SK-N-SH (cell line): ENCODE data around the gene SFMBT2. TPM values are rescaled to one million over a fixed set of nuclear protein-coding genes. Genes with fewer than 3 reads are reported as not detected.

Source experiments
- CTCF ChIA-PET: fragments of 300-600, 350-600 bp; formaldehyde crosslinking; extraction: SDS; loops from one replicate; lab custom pipeline; 2021; lab: Yijun Ruan, JAX
- POLR2A ChIA-PET: fragments of 350-600 bp; sonication (Branson Sonifier 250); formaldehyde crosslinking; extraction: SDS; loops from one replicate; lab custom pipeline; 2020; ENCODE audit warnings: antibody characterized with exemption, inconsistent platforms; lab: Yijun Ruan, JAX
- DNase-seq: peaks from one replicate; pipeline ENCODE4 v3.0.0; 2012
- H2AFZ ChIP-seq: fragments of 200-600 bp; sonication (generic); 2 replicates; pipeline ENCODE4 v1.8.1; 2016; ENCODE audit warnings: antibody characterized with exemption, mild to moderate bottlenecking, low read depth
- H3F3A ChIP-seq: fragments of 200-600 bp; sonication (generic); replicated peaks from 2 replicates; pipeline ENCODE3; 2016; ENCODE audit warnings: antibody characterized with exemption, mild to moderate bottlenecking; ENCODE audit not compliant: insufficient read depth
- H3K27ac ChIP-seq, 2 experiments: fragments of 200-500 bp in 1 of 2; fragments of 200-600 bp in 1 of 2; sonication (Bioruptor generic) in 1 of 2; sonication (generic), shearing (Covaris generic) in 1 of 2; 2 replicates each; pipeline versions ENCODE4 v1.5.1 to v1.6.1; 2014 to 2016; ENCODE audit warnings: low read depth in 2 of 2, inconsistent platforms in 1 of 2, low read length in 1 of 2, mild to moderate bottlenecking in 1 of 2, mixed read lengths in 1 of 2
- H3K27me3 ChIP-seq: fragments of 200-600 bp; sonication (generic), shearing (Covaris generic); 2 replicates; pipeline ENCODE4 v1.6.1; 2016; ENCODE audit warnings: mixed run types; ENCODE audit not compliant: insufficient read depth
- H3K36me3 ChIP-seq, 2 experiments: fragments of 200-500 bp in 1 of 2; fragments of 200-600 bp in 1 of 2; sonication (Bioruptor generic) in 1 of 2; sonication (generic) in 1 of 2; replicated peaks in 1 of 2; 2 replicates each; pipeline versions ENCODE3 to v1.5.1; 2014 to 2016; ENCODE audit warnings: low read length in 1 of 2, mild to moderate bottlenecking in 1 of 2; ENCODE audit not compliant: insufficient read depth in 2 of 2, control insufficient read depth in 1 of 2
- H3K4me1 ChIP-seq, 2 experiments: fragments of 200-500 bp in 1 of 2; fragments of 200-600 bp in 1 of 2; sonication (Bioruptor generic) in 1 of 2; sonication (generic), shearing (Covaris generic) in 1 of 2; 2 replicates each; pipeline versions ENCODE4 v1.5.1 to v1.6.1; 2014 to 2016; ENCODE audit warnings: low read depth in 1 of 2, low read length in 1 of 2, mixed run types in 1 of 2; ENCODE audit not compliant: insufficient read depth in 2 of 2, control insufficient read depth in 1 of 2
- H3K4me2 ChIP-seq: fragments of 200-600 bp; sonication (generic), shearing (Covaris generic); 2 replicates; pipeline ENCODE4 v1.6.1; 2017; ENCODE audit warnings: mixed run types
- H3K4me3 ChIP-seq, 2 experiments: fragments of 200-500 bp in 1 of 2; fragments of 200-600 bp in 1 of 2; sonication (Bioruptor generic) in 1 of 2; sonication (generic), shearing (Covaris generic) in 1 of 2; 2 replicates each; pipeline versions ENCODE4 v1.5.1 to v1.8.1; 2014 to 2016; ENCODE audit warnings: low read depth in 2 of 2, inconsistent platforms in 1 of 2, low read length in 1 of 2, mild to moderate bottlenecking in 1 of 2, mixed read lengths in 1 of 2, moderate library complexity in 1 of 2
- H3K79me2 ChIP-seq: fragments of 200-600 bp; sonication (generic); 2 replicates; pipeline ENCODE4 v1.8.1; 2017; ENCODE audit warnings: mild to moderate bottlenecking; ENCODE audit not compliant: insufficient read depth
- H3K9ac ChIP-seq: fragments of 200-600 bp; sonication (generic); 2 replicates; pipeline ENCODE4 v1.6.1; 2017; ENCODE audit warnings: mixed run types
- H3K9me2 ChIP-seq: fragments of 200-600 bp; sonication (generic); 2 replicates; pipeline ENCODE4 v1.6.1; 2017; ENCODE audit warnings: mixed run types
- H3K9me3 ChIP-seq: fragments of 200-600 bp; sonication (generic); 2 replicates; pipeline ENCODE4 v1.6.1; 2017; ENCODE audit warnings: mixed run types, mild to moderate bottlenecking, moderate library complexity
- H4K20me1 ChIP-seq: fragments of 200-600 bp; sonication (generic); 2 replicates; pipeline ENCODE4 v1.6.1; 2017; ENCODE audit warnings: mild to moderate bottlenecking, mixed run types; ENCODE audit not compliant: insufficient read depth
- CHD2 ChIP-seq: fragments of 150-350 bp; IDR thresholded peaks from 2 replicates; pipeline ENCODE4 v1.6.1; 2018; ENCODE audit warnings: low read length; ENCODE audit not compliant: partially characterized antibody
- EP300 ChIP-seq, 2 experiments: IDR thresholded peaks; 2 replicates each; pipeline versions ENCODE4 v1.4.0 to v1.6.1; 2012; ENCODE audit warnings: borderline replicate concordance in 1 of 2, low read depth in 1 of 2, low read length in 1 of 2
- EZH2phosphoT487 ChIP-seq: fragments of 200-600 bp; sonication (generic); IDR thresholded peaks from 2 replicates; pipeline ENCODE4 v1.6.1; 2017; ENCODE audit warnings: low read depth, mixed run types, mild to moderate bottlenecking, antibody characterized with exemption, moderate library complexity, borderline replicate concordance
- FOSL2 ChIP-seq: IDR thresholded peaks from 2 replicates; pipeline ENCODE4 v1.4.0; 2012; ENCODE audit warnings: low read depth, mild to moderate bottlenecking, moderate library complexity, borderline replicate concordance
- JUND ChIP-seq: IDR thresholded peaks from 2 replicates; pipeline ENCODE4 v1.4.0; 2012
- MEF2A ChIP-seq: IDR thresholded peaks from 2 replicates; pipeline ENCODE4 v1.4.0; 2012; ENCODE audit warnings: low read depth, borderline replicate concordance
- MXI1 ChIP-seq: IDR thresholded peaks from 2 replicates; pipeline ENCODE4 v1.6.1; 2012; ENCODE audit warnings: mild to moderate bottlenecking, low read depth, low read length, improper control_type of control experiment
- NFIC ChIP-seq: IDR thresholded peaks from 2 replicates; pipeline ENCODE4 v1.4.0; 2012; ENCODE audit warnings: borderline replicate concordance
- NRF1 ChIP-seq: IDR thresholded peaks from 2 replicates; pipeline ENCODE4 v1.6.1; 2012; ENCODE audit warnings: low read depth, mild to moderate bottlenecking, low read length
- RAD21 ChIP-seq: IDR thresholded peaks from 2 replicates; pipeline ENCODE4 v1.6.1; 2012; ENCODE audit warnings: mild to moderate bottlenecking, low read length
- RFX5 ChIP-seq: IDR thresholded peaks from 2 replicates; pipeline ENCODE4 v1.6.1; 2012; ENCODE audit warnings: mild to moderate bottlenecking, improper control_type of control experiment, low read length
- SIN3A ChIP-seq: IDR thresholded peaks from 2 replicates; pipeline ENCODE4 v1.6.1; 2012; ENCODE audit warnings: low read depth, mild to moderate bottlenecking, low read length, moderate library complexity, borderline replicate concordance
- TAF1 ChIP-seq: IDR thresholded peaks from 2 replicates; pipeline ENCODE4 v1.6.1; 2012; ENCODE audit warnings: low read depth, mild to moderate bottlenecking, low read length, moderate library complexity, borderline replicate concordance
- TEAD4 ChIP-seq: IDR thresholded peaks from 2 replicates; pipeline ENCODE4 v1.4.0; 2012; ENCODE audit warnings: mild to moderate bottlenecking, borderline replicate concordance; ENCODE audit not compliant: insufficient read depth
- YY1 ChIP-seq: IDR thresholded peaks from 2 replicates; pipeline ENCODE4 v1.4.0; 2012; ENCODE audit warnings: low read depth, mild to moderate bottlenecking
- WGBS: methylation state at CpG from one replicate; pipeline ENCODE4 v1.1.6; 2017; ENCODE audit warnings: low lambda C conversion rate; 5-methylcytosine and 5-hydroxymethylcytosine counted together
- polyA plus RNA-seq, 3 experiments: library from polyadenylated mRNA; depleted of rRNA; stranded (reverse); fragments of >200 nt; gene quantifications; 2 replicates each; pipeline ENCODE4 v1.2.3, GENCODE V29; 2012
- TF ChIP-seq, protein P1 (sequence below): fragments of 200-600 bp; sonication (generic); IDR thresholded peaks from 2 replicates; pipeline ENCODE4 v1.6.1; 2017; ENCODE audit warnings: antibody characterized with exemption, mild to moderate bottlenecking, moderate library complexity
- TF ChIP-seq, protein P2 (sequence below): fragments of 150-350 bp; IDR thresholded peaks from 2 replicates; pipeline ENCODE4 v1.6.1; 2016; ENCODE audit warnings: mild to moderate bottlenecking, low read depth, low read length
- TF ChIP-seq, protein P3 (sequence below): IDR thresholded peaks from 2 replicates; pipeline ENCODE4 v1.4.0; 2012; ENCODE audit warnings: low read depth, borderline replicate concordance
- TF ChIP-seq, protein P4 (sequence below): IDR thresholded peaks from 2 replicates; pipeline ENCODE4; 2012
- TF ChIP-seq, protein P5 (sequence below): IDR thresholded peaks from 2 replicates; pipeline ENCODE4 v1.6.1; 2012; ENCODE audit warnings: mild to moderate bottlenecking, low read depth, low read length, moderate library complexity

The SFMBT2 gene
- polyA plus RNA-seq, 1 of the 3 experiments (the other 2 are of a cell fraction), result 0.20 TPM

DNA sequence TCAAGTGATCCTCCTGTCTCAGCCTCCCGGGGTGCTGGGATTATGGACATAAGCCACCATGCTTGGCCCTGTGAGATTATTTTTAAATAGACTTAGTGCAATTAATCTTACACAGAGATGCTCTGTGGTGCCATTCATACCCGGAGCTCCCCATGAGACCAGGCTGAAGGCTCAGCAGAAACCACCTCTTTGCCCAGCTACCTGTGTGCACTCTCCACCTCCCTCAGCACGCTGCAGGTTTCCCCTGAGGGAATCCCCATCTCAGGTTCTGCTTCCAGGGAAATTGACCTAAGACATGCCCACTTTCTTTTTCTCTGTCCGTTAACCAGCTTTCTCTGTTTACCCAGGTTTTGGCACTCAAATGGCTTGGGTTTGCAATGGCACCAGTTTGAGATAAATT lies 260.5 kb downstream of the SFMBT2 start:
- Histone ChIP-seq H3K4me1 (no peaks in the 10 kb centered on the region), H3K36me3 (no peaks in the 10 kb centered on the region), H4K20me1 (no peaks in the 10 kb centered on the region), H2AFZ (no peak overlapping the region), H3K9me3 (no peaks in the 10 kb centered on the region), H3K27ac (no peak overlapping the region), H3F3A (no peaks in the 10 kb centered on the region), H3K9me2 (no peaks in the 10 kb centered on the region), H3K79me2 (no peaks in the 10 kb centered on the region), H3K4me3 (no peak overlapping the region), H3K27me3 (no peaks in the 10 kb centered on the region), H3K9ac (no peak overlapping the region), H3K4me2 (no peak overlapping the region)
- ChIA-PET POLR2A (no interaction called here), CTCF (interaction anchor here (0.6 kb wide), 1 partner anchor 267 kb away, joined by 3 read pairs; no protein-coding TSS in a partner anchor)
- TF ChIP-seq MXI1 (no peak), YY1 (no peak), EZH2phosphoT487 (no peak), RFX5 (no peak), TAF1 (no peak), MEF2A (no peak), JUND (no peak), EP300 (IDR thresholded peaks at IDR 0.05; ENCODE audit: borderline replicate concordance in 1 of 2, low read depth in 1 of 2, low read length in 1 of 2) (no peak), FOSL2 (no peak), RAD21 (no peak), SIN3A (no peak), NRF1 (no peak), CHD2 (no peak), NFIC (no peak), TEAD4 (no peak)
- TF ChIP-seq, protein P1, sequence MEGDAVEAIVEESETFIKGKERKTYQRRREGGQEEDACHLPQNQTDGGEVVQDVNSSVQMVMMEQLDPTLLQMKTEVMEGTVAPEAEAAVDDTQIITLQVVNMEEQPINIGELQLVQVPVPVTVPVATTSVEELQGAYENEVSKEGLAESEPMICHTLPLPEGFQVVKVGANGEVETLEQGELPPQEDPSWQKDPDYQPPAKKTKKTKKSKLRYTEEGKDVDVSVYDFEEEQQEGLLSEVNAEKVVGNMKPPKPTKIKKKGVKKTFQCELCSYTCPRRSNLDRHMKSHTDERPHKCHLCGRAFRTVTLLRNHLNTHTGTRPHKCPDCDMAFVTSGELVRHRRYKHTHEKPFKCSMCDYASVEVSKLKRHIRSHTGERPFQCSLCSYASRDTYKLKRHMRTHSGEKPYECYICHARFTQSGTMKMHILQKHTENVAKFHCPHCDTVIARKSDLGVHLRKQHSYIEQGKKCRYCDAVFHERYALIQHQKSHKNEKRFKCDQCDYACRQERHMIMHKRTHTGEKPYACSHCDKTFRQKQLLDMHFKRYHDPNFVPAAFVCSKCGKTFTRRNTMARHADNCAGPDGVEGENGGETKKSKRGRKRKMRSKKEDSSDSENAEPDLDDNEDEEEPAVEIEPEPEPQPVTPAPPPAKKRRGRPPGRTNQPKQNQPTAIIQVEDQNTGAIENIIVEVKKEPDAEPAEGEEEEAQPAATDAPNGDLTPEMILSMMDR, result no peak
- TF ChIP-seq, protein P2, sequence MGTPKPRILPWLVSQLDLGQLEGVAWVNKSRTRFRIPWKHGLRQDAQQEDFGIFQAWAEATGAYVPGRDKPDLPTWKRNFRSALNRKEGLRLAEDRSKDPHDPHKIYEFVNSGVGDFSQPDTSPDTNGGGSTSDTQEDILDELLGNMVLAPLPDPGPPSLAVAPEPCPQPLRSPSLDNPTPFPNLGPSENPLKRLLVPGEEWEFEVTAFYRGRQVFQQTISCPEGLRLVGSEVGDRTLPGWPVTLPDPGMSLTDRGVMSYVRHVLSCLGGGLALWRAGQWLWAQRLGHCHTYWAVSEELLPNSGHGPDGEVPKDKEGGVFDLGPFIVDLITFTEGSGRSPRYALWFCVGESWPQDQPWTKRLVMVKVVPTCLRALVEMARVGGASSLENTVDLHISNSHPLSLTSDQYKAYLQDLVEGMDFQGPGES, result no peak
- TF ChIP-seq, protein P3, sequence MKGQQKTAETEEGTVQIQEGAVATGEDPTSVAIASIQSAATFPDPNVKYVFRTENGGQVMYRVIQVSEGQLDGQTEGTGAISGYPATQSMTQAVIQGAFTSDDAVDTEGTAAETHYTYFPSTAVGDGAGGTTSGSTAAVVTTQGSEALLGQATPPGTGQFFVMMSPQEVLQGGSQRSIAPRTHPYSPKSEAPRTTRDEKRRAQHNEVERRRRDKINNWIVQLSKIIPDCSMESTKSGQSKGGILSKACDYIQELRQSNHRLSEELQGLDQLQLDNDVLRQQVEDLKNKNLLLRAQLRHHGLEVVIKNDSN, result no peak
- TF ChIP-seq, protein P4, sequence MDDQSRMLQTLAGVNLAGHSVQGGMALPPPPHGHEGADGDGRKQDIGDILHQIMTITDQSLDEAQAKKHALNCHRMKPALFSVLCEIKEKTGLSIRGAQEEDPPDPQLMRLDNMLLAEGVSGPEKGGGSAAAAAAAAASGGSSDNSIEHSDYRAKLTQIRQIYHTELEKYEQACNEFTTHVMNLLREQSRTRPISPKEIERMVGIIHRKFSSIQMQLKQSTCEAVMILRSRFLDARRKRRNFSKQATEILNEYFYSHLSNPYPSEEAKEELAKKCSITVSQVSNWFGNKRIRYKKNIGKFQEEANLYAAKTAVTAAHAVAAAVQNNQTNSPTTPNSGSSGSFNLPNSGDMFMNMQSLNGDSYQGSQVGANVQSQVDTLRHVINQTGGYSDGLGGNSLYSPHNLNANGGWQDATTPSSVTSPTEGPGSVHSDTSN, result no peak
- TF ChIP-seq, protein P5, sequence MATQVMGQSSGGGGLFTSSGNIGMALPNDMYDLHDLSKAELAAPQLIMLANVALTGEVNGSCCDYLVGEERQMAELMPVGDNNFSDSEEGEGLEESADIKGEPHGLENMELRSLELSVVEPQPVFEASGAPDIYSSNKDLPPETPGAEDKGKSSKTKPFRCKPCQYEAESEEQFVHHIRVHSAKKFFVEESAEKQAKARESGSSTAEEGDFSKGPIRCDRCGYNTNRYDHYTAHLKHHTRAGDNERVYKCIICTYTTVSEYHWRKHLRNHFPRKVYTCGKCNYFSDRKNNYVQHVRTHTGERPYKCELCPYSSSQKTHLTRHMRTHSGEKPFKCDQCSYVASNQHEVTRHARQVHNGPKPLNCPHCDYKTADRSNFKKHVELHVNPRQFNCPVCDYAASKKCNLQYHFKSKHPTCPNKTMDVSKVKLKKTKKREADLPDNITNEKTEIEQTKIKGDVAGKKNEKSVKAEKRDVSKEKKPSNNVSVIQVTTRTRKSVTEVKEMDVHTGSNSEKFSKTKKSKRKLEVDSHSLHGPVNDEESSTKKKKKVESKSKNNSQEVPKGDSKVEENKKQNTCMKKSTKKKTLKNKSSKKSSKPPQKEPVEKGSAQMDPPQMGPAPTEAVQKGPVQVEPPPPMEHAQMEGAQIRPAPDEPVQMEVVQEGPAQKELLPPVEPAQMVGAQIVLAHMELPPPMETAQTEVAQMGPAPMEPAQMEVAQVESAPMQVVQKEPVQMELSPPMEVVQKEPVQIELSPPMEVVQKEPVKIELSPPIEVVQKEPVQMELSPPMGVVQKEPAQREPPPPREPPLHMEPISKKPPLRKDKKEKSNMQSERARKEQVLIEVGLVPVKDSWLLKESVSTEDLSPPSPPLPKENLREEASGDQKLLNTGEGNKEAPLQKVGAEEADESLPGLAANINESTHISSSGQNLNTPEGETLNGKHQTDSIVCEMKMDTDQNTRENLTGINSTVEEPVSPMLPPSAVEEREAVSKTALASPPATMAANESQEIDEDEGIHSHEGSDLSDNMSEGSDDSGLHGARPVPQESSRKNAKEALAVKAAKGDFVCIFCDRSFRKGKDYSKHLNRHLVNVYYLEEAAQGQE, result no peak
- WGBS, result 11% methylated on average over 4 of the region's 4 CpGs
- DNase-seq, result no peak
